Lower leg skin (tissue), 4 donors: ENCODE data around the gene DCBLD2. TPM values are rescaled to one million over a fixed set of nuclear protein-coding genes. Genes with fewer than 3 reads are reported as not detected.

Experiments used
- DNase-seq, 2 donors: peaks; one replicate each; pipeline ENCODE4 v3.0.0-alpha.2; 2019; ENCODE audit warnings: low spot score in 2 of 2
- H3K4me3 ChIP-seq: fragments of 200-600 bp; sonication (generic); 2 replicates; pipeline ENCODE4 v1.5.1; 2017; ENCODE audit warnings: mild to moderate bottlenecking, low read depth; ENCODE audit not compliant: poor library complexity, severe bottlenecking
- POLR2A ChIP-seq, 2 donors: fragments of 450-650 bp; IDR thresholded peaks; one replicate each; pipeline ENCODE4 v1.6.1; 2016 to 2017; ENCODE audit warnings: antibody characterized with exemption in 2 of 2, mild to moderate bottlenecking in 1 of 2, moderate library complexity in 1 of 2
- WGBS, 2 donors: methylation state at CpG; one replicate each; pipeline ENCODE4 v1.1.5; 2018; 5-methylcytosine and 5-hydroxymethylcytosine counted together
- intact Hi-C: fragments of 100-400 bp; cut with DNase I; formaldehyde crosslinking; loops from one replicate; pipeline ENCODE4 v1.15.0; 2023; ENCODE audit warnings: low total_unique reads
- total RNA-seq, 4 donors: library from RNA; depleted of rRNA; stranded (reverse); fragments of >200 nt; gene quantifications; one replicate each; pipeline ENCODE4 v1.1.0, GENCODE V29; 2016
- TF ChIP-seq, protein P1 (sequence below), 3 donors: fragments of 450-650 bp; IDR thresholded peaks; one replicate each; pipeline ENCODE4 v1.5.1; 2016; ENCODE audit warnings: antibody characterized with exemption in 3 of 3, mild to moderate bottlenecking in 3 of 3, moderate library complexity in 2 of 3

DCBLD2 gene
- total RNA-seq, 4 donors from 2014 or later: 13.8 to 22.8 (median 15.3) TPM

DNA sequence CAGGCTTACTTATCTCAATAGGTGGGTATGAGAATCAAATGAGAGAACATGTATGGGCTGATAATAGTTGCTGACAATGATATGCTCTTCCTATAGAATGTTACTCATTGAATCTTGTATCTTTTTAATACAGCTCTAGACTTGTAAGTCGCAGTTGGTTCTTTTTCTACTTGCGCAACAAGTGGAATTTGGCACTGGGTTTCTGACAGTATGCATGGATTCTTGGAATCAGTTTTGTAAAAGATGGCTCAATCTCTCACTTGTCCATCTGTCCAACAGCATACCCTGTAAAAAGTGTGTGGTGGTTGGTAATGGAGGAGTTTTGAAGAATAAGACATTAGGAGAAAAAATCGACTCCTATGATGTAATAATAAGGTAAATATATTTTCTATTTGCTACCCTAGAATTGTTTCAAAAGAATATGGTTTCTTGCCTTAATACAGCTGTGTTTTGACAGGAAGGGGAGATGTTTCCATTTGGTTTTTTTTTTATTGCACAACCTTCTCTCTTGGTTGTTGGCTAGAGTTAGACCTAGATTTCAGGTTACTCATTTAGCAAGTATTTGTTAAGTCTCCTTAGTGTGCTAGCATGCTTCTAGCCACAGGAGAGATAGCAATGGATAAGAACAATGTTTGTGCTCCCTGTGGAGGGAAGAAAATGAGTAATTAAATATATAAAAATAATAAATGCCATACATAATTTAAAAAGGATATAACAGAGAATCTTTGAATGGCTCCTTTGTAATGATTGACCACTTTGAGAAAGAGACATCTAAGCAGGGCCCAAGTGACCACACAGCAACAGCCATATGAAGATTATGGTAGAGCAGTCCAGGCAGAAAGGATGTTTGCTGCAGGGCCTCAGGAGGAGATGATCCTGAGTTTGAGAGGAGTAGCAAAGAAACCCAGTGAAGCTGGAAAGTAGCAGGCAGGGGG, 116.6 kb downstream of the DCBLD2 start:
- intact Hi-C loops: no loop called here
- no peak overlapping the region for H3K4me3 ChIP-seq
- TF ChIP-seq, protein P1, sequence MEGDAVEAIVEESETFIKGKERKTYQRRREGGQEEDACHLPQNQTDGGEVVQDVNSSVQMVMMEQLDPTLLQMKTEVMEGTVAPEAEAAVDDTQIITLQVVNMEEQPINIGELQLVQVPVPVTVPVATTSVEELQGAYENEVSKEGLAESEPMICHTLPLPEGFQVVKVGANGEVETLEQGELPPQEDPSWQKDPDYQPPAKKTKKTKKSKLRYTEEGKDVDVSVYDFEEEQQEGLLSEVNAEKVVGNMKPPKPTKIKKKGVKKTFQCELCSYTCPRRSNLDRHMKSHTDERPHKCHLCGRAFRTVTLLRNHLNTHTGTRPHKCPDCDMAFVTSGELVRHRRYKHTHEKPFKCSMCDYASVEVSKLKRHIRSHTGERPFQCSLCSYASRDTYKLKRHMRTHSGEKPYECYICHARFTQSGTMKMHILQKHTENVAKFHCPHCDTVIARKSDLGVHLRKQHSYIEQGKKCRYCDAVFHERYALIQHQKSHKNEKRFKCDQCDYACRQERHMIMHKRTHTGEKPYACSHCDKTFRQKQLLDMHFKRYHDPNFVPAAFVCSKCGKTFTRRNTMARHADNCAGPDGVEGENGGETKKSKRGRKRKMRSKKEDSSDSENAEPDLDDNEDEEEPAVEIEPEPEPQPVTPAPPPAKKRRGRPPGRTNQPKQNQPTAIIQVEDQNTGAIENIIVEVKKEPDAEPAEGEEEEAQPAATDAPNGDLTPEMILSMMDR (IDR thresholded peaks at IDR 0.05): no peak
- TF ChIP-seq POLR2A (IDR thresholded peaks at IDR 0.05): no peak
- 55 to 72% methylated on average over 3 of the region's 3 CpGs for WGBS, 2 donors
- no peak for DNase-seq

DNA sequence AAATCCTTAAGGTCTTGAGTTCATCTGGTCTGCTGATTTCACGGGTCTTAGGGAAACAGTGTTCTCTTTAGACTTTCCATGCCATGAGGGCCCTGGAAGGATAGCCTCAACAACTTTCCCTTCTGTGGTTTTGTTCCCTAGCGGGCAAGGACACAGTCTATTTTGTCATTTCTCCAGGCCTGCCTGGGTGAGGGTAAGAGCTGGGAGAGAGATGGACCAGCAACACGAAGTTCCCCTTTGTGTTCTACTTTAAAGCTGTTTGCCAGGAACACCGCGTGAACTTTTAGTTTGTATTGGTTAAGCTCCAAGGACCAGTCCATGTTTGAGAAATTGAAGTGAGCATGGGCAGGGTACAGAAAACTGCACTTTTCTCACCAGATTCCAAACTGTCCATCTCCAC, 117.5 kb downstream of the DCBLD2 start:
- no peak for DNase-seq
- H3K4me3 ChIP-seq: no peak overlapping the region
- no peak for TF ChIP-seq POLR2A (IDR thresholded peaks at IDR 0.05)
- TF ChIP-seq, protein P1 (IDR thresholded peaks at IDR 0.05): no peak
- intact Hi-C loops: no loop called here
- 59 to 66% methylated on average over 5 of the region's 5 CpGs for WGBS, 2 donors

DNA sequence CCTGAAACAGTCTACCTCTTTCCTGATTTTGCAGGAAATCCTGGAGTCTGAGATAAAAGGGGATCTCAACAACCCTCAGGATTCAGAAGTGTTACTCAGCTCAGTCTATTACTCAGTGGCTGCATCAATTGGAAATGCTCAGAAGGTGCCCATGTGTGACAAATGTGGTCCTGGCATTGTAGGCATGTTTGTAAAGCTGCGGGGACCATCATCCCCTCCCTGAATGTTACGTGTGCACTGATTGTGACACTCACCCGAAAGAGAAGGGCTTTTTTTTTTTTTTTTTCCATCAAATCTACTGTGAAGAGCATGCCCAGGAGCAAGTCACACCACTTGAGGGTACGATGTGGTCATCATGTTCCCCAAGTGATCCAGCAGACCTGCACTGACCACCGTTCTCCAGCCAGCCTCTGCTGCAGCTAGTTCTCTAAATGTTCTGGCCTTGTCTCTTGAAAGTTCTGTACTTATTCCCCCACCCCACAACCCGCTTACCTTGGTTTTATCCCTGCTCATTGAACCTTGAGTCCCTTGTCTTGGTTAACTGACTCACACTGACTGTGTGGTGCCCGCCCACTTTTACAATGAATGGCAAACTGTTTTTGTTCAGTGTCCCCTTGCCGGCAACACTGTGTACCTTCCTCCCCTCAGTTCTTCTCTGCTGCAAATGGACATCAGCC, 118.5 kb downstream of the DCBLD2 start:
- no peak overlapping the region for H3K4me3 ChIP-seq
- DNase-seq: no peak
- TF ChIP-seq, protein P1 (IDR thresholded peaks at IDR 0.05): no peak
- TF ChIP-seq POLR2A (IDR thresholded peaks at IDR 0.05): no peak
- 86 to 89% methylated on average over 8 of the region's 8 CpGs for WGBS, 2 donors
- intact Hi-C loops: no loop called here

DNA sequence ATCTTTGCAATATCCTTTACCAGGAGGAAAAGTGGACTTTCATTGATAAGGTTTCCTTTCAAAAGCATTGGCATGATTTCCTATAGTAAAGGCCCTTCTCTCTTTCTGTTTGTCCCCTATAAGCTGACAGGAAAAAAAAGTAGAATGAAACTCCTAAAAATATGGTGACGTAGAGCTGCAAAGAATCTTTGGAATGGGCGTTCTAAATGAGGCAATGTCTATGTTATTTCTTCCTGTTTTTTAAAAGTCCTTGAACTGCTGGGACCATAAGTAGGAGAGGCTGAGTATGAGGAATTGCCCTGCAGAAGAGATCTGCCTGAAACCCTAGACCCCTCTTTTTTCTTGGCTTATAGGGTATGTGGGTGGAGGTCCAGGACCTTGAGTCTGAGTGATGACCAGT, 121.2 kb downstream of the DCBLD2 start:
- no peak for TF ChIP-seq POLR2A (IDR thresholded peaks at IDR 0.05)
- TF ChIP-seq, protein P1 (IDR thresholded peaks at IDR 0.05): no peak
- intact Hi-C loops: no loop called here
- no peak for DNase-seq
- 86 to 90% methylated on average over 2 of the region's 2 CpGs for WGBS, 2 donors
- no peak overlapping the region for H3K4me3 ChIP-seq

DNA sequence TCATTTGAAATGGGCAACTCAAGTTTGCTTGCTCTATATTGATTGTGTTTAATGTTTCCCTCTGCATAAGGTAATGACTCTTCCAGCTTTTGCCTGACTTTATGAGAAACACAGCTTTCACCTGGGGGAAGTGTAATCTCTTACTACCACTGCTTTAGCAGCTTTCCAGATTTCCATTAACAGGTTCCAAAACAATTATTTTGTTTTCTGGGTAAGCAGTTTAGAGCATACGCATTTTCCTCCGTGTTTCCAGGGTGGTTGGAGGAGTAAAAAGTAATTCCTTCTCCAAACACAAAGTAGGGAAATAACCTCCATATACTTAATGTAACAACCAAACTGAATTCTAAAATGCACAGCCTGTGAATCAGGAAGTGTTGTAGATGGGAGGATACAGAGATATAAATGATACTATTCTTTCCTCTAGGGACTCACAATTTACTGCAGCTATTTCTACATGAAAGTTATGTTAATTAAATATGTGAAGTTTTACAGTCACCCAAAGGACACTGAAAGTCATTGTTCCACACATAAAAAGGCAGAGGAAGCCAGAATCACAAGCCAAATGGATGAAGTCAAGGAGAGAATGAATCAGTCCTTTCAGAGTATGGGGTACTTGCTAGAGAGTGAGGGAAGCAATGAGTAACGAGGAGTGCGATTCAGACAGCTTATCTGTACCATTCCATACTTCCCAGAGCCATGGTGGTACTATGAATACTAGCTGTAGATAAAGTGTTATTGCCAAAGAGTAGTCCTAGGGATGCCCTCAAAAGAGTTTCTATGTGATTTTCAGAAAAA, 121.8 kb downstream of the DCBLD2 start:
- TF ChIP-seq, protein P1 (IDR thresholded peaks at IDR 0.05): no peak
- no peak for TF ChIP-seq POLR2A (IDR thresholded peaks at IDR 0.05)
- no peak for DNase-seq
- no peak overlapping the region for H3K4me3 ChIP-seq
- WGBS, 2 donors: 70 to 75% methylated on average over 4 of the region's 4 CpGs
- intact Hi-C loops: no loop called here
